Limb (tissue), 2 donors: ENCODE measurements around the gene NFKBIA.
"Not testable (repeated sequence)": the region's sequence is repeated elsewhere in the genome, so short reads cannot be mapped to it uniquely, and the experiment has no call there.

ENCODE experiments used
- DNase-seq, 2 donors: peaks; one replicate each; pipeline ENCODE4 v3.0.0-alpha.2; 2016; ENCODE audit errors: extremely low spot score in 2 of 2

The NFKBIA gene

GRCh38 chr14:35408026-35408425, 3.5 kb upstream of the NFKBIA start:
- DNase-seq, result no peak

GRCh38 chr14:35407306-35407630, 2.7 kb upstream of the NFKBIA start:
- no peak for DNase-seq

- DNase-seq, result peak in 1 of 2 donors; percentile 85
Measured at GRCh38 chr14:35406506-35407305, 2.2 kb upstream of the NFKBIA start.

GRCh38 chr14:35406090-35406489, 1.5 kb upstream of the NFKBIA start:
- DNase-seq, result no peak

- DNase-seq, result no peak
Measured at GRCh38 chr14:35405304-35405996, 901 bp upstream of the NFKBIA start.

- peak; percentile 91 to 95 for DNase-seq
Measured at GRCh38 chr14:35403603-35404448, 723 bp downstream of the NFKBIA start.

- no peak for DNase-seq
Measured at GRCh38 chr14:35403114-35403602, 1.4 kb downstream of the NFKBIA start.

- DNase-seq, result no peak
Measured at GRCh38 chr14:35402323-35403113, 2.0 kb downstream of the NFKBIA start.

GRCh38 chr14:35401422-35402265, 2.9 kb downstream of the NFKBIA start:
- no peak for DNase-seq

- DNase-seq, result no peak
Measured at GRCh38 chr14:35400648-35401421, 3.7 kb downstream of the NFKBIA start.

GRCh38 chr14:35399083-35399937, 5.2 kb downstream of the NFKBIA start:
- no peak for DNase-seq

GRCh38 chr14:35398071-35398584, 6.4 kb downstream of the NFKBIA start:
- DNase-seq, result no peak

- not testable (repeated sequence) for DNase-seq
Measured at GRCh38 chr14:35396610-35397009, 7.9 kb downstream of the NFKBIA start.

- no peak for DNase-seq
Measured at GRCh38 chr14:35395283-35395682, 9.3 kb downstream of the NFKBIA start.

GRCh38 chr14:35394326-35395013, 10.1 kb downstream of the NFKBIA start:
- no peak for DNase-seq

GRCh38 chr14:35393826-35394225, 10.7 kb downstream of the NFKBIA start:
- no peak for DNase-seq

GRCh38 chr14:35392103-35392502, 12.4 kb downstream of the NFKBIA start:
- no peak for DNase-seq

- no peak for DNase-seq
Measured at GRCh38 chr14:35391388-35391710, 13.2 kb downstream of the NFKBIA start.
